Measurements from ENCODE around the gene HDAC8. TPM values are rescaled to one million over a fixed set of nuclear protein-coding genes. Genes with fewer than 3 reads are reported as not detected.

Gene HDAC8
- total RNA-seq, 1 donor from 2014 or later = 16.0 TPM

GRCh38 chrX:72387247-72387646 lies 185.4 kb downstream of the HDAC8 start:
- DNase-seq (ENCODE audit: low spot score) = no peak
- ATAC-seq = no peak

GRCh38 chrX:72382202-72382595 lies 190.4 kb downstream of the HDAC8 start:
- ATAC-seq (peak; percentile 88), DNase-seq (ENCODE audit: low spot score) (peak; percentile 38)

GRCh38 chrX:72381439-72382201 lies 191.0 kb downstream of the HDAC8 start:
- peak; percentile 62 for ATAC-seq
- DNase-seq (ENCODE audit: low spot score) = no peak

GRCh38 chrX:72376124-72376523 lies 196.5 kb downstream of the HDAC8 start:
- no peak for ATAC-seq
- no peak for DNase-seq (ENCODE audit: low spot score)

- DNase-seq (ENCODE audit: low spot score) = no peak
- no peak for ATAC-seq
Observed at GRCh38 chrX:72373136-72373535, 199.5 kb downstream of the HDAC8 start.

- ATAC-seq = no peak
- no peak for DNase-seq (ENCODE audit: low spot score)
Observed at GRCh38 chrX:72372735-72373134, 199.9 kb downstream of the HDAC8 start.

GRCh38 chrX:72371405-72371804 lies 201.2 kb downstream of the HDAC8 start:
- ATAC-seq (no peak), DNase-seq (ENCODE audit: low spot score) (no peak)

- DNase-seq (ENCODE audit: low spot score) = no peak
- ATAC-seq = no peak
Observed at GRCh38 chrX:72368796-72369195, 203.8 kb downstream of the HDAC8 start.

- ATAC-seq (no peak), DNase-seq (ENCODE audit: low spot score) (no peak)
Observed at GRCh38 chrX:72367516-72367915, 205.1 kb downstream of the HDAC8 start.

- no peak for ATAC-seq
Observed at GRCh38 chrX:72366701-72367454, 205.8 kb downstream of the HDAC8 start.

GRCh38 chrX:72366178-72366577 lies 206.5 kb downstream of the HDAC8 start:
- DNase-seq (ENCODE audit: low spot score) (no peak), ATAC-seq (no peak)

More at GRCh38 chrX:72366701-72367454, 205.8 kb downstream of the HDAC8 start:
- DNase-seq (ENCODE audit: low spot score) = no peak

- DNase-seq (ENCODE audit: low spot score) = no peak
- ATAC-seq = no peak
Observed at GRCh38 chrX:72365126-72365525, 207.5 kb downstream of the HDAC8 start.

- DNase-seq (ENCODE audit: low spot score) = no peak
Observed at GRCh38 chrX:72360326-72360725, 212.3 kb downstream of the HDAC8 start.

GRCh38 chrX:72358313-72358712 lies 214.3 kb downstream of the HDAC8 start:
- ATAC-seq (no peak), DNase-seq (ENCODE audit: low spot score) (no peak)

More at GRCh38 chrX:72360326-72360725, 212.3 kb downstream of the HDAC8 start:
- ATAC-seq = no peak

GRCh38 chrX:72352786-72353185 lies 219.9 kb downstream of the HDAC8 start:
- DNase-seq (ENCODE audit: low spot score) (no peak), ATAC-seq (no peak)

- no peak for DNase-seq (ENCODE audit: low spot score)
- ATAC-seq = no peak
Observed at GRCh38 chrX:72351606-72352334, 220.9 kb downstream of the HDAC8 start.

GRCh38 chrX:72349190-72349589 lies 223.5 kb downstream of the HDAC8 start:
- DNase-seq (ENCODE audit: low spot score) (no peak), ATAC-seq (no peak)

- DNase-seq (ENCODE audit: low spot score) = no peak
- ATAC-seq = no peak
Observed at GRCh38 chrX:72348247-72348979, 224.2 kb downstream of the HDAC8 start.

- DNase-seq (ENCODE audit: low spot score) = no peak
- ATAC-seq = no peak
Observed at GRCh38 chrX:72347366-72347765, 225.3 kb downstream of the HDAC8 start.

- ATAC-seq = no peak
- DNase-seq (ENCODE audit: low spot score) = no peak
Observed at GRCh38 chrX:72346302-72346949, 226.2 kb downstream of the HDAC8 start.
